ENCODE data around the gene ST6GALNAC2. TPM values are rescaled to one million over a fixed set of nuclear protein-coding genes. Genes with fewer than 3 reads are reported as not detected.
"Not testable (repeated sequence)": the region's sequence is repeated elsewhere in the genome, so short reads cannot be mapped to it uniquely, and the experiment has no call there.

Gene ST6GALNAC2
- polyA plus RNA-seq, 1 donor (not counting 4 experiments of a cell fraction or from before 2014, with no cell fraction given): 45.8 TPM

DNA sequence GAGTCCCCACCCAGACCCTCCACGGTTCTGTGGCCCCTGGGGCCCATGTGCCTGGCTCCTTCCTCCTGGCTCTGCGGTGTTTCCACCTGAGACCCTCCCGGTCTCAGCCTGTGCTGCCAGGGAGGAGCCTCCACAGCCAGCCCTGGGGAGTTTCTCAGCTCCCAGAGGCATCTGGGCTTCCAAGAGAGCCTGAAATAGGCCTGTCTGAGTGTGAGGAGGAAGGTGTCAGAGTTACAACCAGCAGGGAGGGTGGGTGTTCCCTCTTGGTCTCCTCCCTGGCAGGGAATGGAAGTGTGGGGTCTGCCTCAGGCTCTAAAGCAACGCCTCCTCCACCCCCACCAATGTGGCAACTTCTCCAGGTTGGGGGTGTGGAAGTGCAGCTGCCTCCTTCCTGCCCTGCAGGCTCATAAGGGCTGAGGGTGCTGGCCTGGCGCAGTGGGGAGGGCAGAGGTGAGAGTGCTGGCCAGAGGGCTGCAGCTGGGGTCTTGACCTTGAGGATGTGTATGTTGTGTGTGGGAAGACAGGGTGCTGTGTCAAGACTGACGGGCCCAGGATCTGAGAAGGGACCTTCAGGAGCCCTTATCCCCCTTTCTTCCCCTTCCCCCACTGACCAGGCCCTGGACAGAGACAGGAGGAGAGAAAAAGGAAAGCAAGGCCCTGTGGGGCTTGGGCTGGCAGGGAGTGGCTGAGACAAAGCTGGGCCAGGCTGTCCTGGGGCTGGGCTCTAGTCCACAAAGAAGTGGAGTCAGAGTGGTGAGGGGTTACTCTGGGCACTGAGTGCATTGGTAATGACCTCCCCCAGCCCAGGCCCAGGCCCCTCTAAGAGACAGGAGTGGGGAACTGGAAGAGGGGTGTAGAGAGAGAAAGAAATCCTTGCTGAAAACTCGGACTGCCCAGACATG, 50.6 kb downstream of the ST6GALNAC2 start:
- no peaks in the 10 kb centered on the region for H3K36me3 ChIP-seq (ENCODE audit: control insufficient read depth in 2 of 2, extremely low read depth in 1 of 2, insufficient read depth in 2 of 2, low read length in 2 of 2)
- H3K4me1 ChIP-seq (ENCODE audit: control insufficient read depth, extremely low read depth, insufficient read depth, low read length): peaks cover 41% of the 10 kb centered on the region
- no peaks in the 10 kb centered on the region for H4K20me1 ChIP-seq (ENCODE audit: control insufficient read depth, extremely low read depth, insufficient read depth, low read length)
- no peak overlapping the region for H3K4me3 ChIP-seq (ENCODE audit: control insufficient read depth in 2 of 3, extremely low read depth in 1 of 3, insufficient read depth in 2 of 3, low read depth in 1 of 3, low read length in 3 of 3)
- TF ChIP-seq, protein P1, sequence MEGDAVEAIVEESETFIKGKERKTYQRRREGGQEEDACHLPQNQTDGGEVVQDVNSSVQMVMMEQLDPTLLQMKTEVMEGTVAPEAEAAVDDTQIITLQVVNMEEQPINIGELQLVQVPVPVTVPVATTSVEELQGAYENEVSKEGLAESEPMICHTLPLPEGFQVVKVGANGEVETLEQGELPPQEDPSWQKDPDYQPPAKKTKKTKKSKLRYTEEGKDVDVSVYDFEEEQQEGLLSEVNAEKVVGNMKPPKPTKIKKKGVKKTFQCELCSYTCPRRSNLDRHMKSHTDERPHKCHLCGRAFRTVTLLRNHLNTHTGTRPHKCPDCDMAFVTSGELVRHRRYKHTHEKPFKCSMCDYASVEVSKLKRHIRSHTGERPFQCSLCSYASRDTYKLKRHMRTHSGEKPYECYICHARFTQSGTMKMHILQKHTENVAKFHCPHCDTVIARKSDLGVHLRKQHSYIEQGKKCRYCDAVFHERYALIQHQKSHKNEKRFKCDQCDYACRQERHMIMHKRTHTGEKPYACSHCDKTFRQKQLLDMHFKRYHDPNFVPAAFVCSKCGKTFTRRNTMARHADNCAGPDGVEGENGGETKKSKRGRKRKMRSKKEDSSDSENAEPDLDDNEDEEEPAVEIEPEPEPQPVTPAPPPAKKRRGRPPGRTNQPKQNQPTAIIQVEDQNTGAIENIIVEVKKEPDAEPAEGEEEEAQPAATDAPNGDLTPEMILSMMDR (optimal IDR thresholded peaks at IDR 0.05 in 1 of 3, IDR thresholded peaks at IDR 0.05 in 1 of 3, conservative IDR thresholded peaks at IDR 0.05 in 1 of 3; ENCODE audit: extremely low read depth in 1 of 3, insufficient read depth in 2 of 3, low read length in 3 of 3): no peak
- TF ChIP-seq EZH2 (IDR thresholded peaks at IDR 0.05; ENCODE audit: low read length): no peak
- no peak overlapping the region for H3K9ac ChIP-seq (ENCODE audit: control insufficient read depth, extremely low read depth, insufficient read depth, low read length)
- no peak overlapping the region for H3K27ac ChIP-seq (ENCODE audit: control insufficient read depth, insufficient read depth, low read length)
- H2AFZ ChIP-seq (ENCODE audit: control insufficient read depth, low read length): peak overlapping the region; percentile 38
- dilution Hi-C loops (cut with MboI; ENCODE audit: extremely low pct_ligation_motif_present, low sequenced_read_pairs): no loop called here
- no peak for FAIRE-seq
- H3K9me1 ChIP-seq (ENCODE audit: control insufficient read depth, extremely low read depth, insufficient read depth, low read length): no peaks in the 10 kb centered on the region
- no peak for DNase-seq (ENCODE audit: low read depth, low spot score)
- peaks cover 23% of the 10 kb centered on the region for H3K27me3 ChIP-seq (ENCODE audit: control insufficient read depth, extremely low read depth, insufficient read depth, low read length)
- H3K4me2 ChIP-seq (ENCODE audit: control insufficient read depth, extremely low read depth, insufficient read depth, low read depth, low read length): no peak overlapping the region
- H3K9me3 ChIP-seq (ENCODE audit: control insufficient read depth, low read depth, low read length): no peaks in the 10 kb centered on the region
- H3K79me2 ChIP-seq (ENCODE audit: control insufficient read depth, insufficient read depth, low read length): no peaks in the 10 kb centered on the region

DNA sequence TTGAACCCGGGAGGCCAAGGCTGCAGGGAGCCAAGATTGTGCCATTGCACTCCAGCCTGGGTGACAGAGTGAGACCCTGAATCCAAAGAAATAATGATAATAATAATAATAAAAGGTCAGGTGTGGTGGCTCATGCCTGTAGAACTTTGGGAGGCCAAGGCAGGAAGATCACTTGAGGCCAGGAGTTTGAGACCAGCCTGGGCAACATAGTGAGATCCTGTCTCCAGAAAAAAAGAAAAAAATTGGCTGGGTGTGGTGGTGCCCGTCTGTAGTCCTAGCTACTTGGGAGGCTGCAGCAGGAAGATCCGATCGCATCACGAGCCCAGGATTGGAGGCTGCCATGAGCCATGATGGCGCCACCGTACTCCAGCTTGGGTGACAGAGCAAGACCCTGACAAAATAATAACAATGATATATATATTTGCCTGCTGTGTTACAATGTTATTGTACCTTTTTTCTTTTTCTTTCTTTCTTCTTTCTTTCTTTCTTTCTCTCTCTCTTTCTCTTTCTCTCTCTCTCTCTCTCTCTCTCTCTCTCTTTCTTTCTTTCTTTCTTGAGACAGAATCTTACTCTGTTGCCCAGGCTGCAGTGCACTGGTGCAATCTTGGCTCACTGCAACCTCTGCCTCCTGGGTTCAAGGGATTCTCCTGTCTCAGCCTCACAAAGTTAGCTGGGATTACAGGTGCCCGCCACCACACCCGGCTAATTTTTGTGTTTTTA, 51.9 kb downstream of the ST6GALNAC2 start:
- dilution Hi-C loops (cut with MboI; ENCODE audit: extremely low pct_ligation_motif_present, low sequenced_read_pairs); FAIRE-seq: not testable (repeated sequence)

More for the DNA sequence above, 51.9 kb downstream of the ST6GALNAC2 start:
- not testable (repeated sequence) for H3K9ac ChIP-seq (ENCODE audit: control insufficient read depth, extremely low read depth, insufficient read depth, low read length); DNase-seq (ENCODE audit: low read depth, low spot score); H3K36me3 ChIP-seq (ENCODE audit: control insufficient read depth in 2 of 2, extremely low read depth in 1 of 2, insufficient read depth in 2 of 2, low read length in 2 of 2); H3K4me3 ChIP-seq (ENCODE audit: control insufficient read depth in 2 of 3, extremely low read depth in 1 of 3, insufficient read depth in 2 of 3, low read depth in 1 of 3, low read length in 3 of 3); H4K20me1 ChIP-seq (ENCODE audit: control insufficient read depth, extremely low read depth, insufficient read depth, low read length); H3K9me3 ChIP-seq (ENCODE audit: control insufficient read depth, low read depth, low read length); H3K79me2 ChIP-seq (ENCODE audit: control insufficient read depth, insufficient read depth, low read length); H3K27ac ChIP-seq (ENCODE audit: control insufficient read depth, insufficient read depth, low read length); H3K9me1 ChIP-seq (ENCODE audit: control insufficient read depth, extremely low read depth, insufficient read depth, low read length); H3K4me2 ChIP-seq (ENCODE audit: control insufficient read depth, extremely low read depth, insufficient read depth, low read depth, low read length); H2AFZ ChIP-seq (ENCODE audit: control insufficient read depth, low read length)
- Histone ChIP-seq H3K27me3 (ENCODE audit: control insufficient read depth, extremely low read depth, insufficient read depth, low read length) (peaks cover 19% of the 10 kb centered on the region), H3K4me1 (ENCODE audit: control insufficient read depth, extremely low read depth, insufficient read depth, low read length) (peaks cover 53% of the 10 kb centered on the region)
